WTC11 (cell line): ENCODE measurements around the gene MMGT1. TPM values are rescaled to one million over a fixed set of nuclear protein-coding genes. Genes with fewer than 3 reads are reported as not detected.

Source experiments
- ATAC-seq: fragments of 200-7000 bp; cut with Tn5 transposase; 2 replicates; pipeline ENCODE4 v1.10.0; 2021; ENCODE audit warnings: mild to moderate bottlenecking, moderate library complexity
- CTCF ChIA-PET: fragments of 300-600 bp; sonication (Branson Sonifier 250); formaldehyde crosslinking; loops from one replicate; lab custom pipeline; 2021; ENCODE audit warnings: antibody characterized with exemption; lab: Charles Lee
- POLR2A ChIA-PET: fragments of 350-600 bp; sonication (Branson Sonifier 250); formaldehyde crosslinking; loops from one replicate; lab custom pipeline; 2021; ENCODE audit warnings: antibody characterized with exemption; lab: Charles Lee
- DNase-seq: peaks from one replicate; pipeline ENCODE4 v3.0.0; 2021; ENCODE audit warnings: low spot score
- H3K27ac Mint-ChIP-seq: 2 replicates; pipeline ENCODE4 v1.8.0; 2021; ENCODE audit warnings: mixed read lengths
- H3K27me3 Mint-ChIP-seq: 2 replicates; pipeline ENCODE4 v1.8.0; 2021; ENCODE audit warnings: low read depth, mild to moderate bottlenecking, moderate library complexity, mixed read lengths
- H3K36me3 Mint-ChIP-seq: 2 replicates; pipeline ENCODE4 v1.8.0; 2021; ENCODE audit warnings: mixed read lengths
- H3K4me1 Mint-ChIP-seq: 2 replicates; pipeline ENCODE4 v1.8.0; 2022; ENCODE audit warnings: mixed read lengths
- H3K4me3 Mint-ChIP-seq: 2 replicates; pipeline ENCODE4 v1.8.0; 2021; ENCODE audit warnings: mild to moderate bottlenecking, moderate library complexity, mixed read lengths
- H3K9me3 Mint-ChIP-seq: 2 replicates; pipeline ENCODE4 v1.8.0; 2021; ENCODE audit warnings: mixed read lengths
- CREM ChIP-seq: sonication (generic); formaldehyde crosslinking; IDR thresholded peaks from 2 replicates; pipeline ENCODE4 v1.8.1; 2022; ENCODE audit warnings: mild to moderate bottlenecking, missing genetic modification reagents, moderate library complexity
- EMX1 ChIP-seq: fragments of 250-450 bp; sonication (Bioruptor Pico); IDR thresholded peaks from 2 replicates; pipeline ENCODE4 v1.8.0; 2021; ENCODE audit warnings: mild to moderate bottlenecking
- GTF2I ChIP-seq: fragments of 250-450 bp; sonication (Bioruptor Pico); conservative IDR thresholded peaks from 2 replicates; pipeline ENCODE4 v1.4.0; 2021; ENCODE audit warnings: mild to moderate bottlenecking
- HMGA2 ChIP-seq: fragments of 250-450 bp; sonication (Bioruptor Pico); IDR thresholded peaks from 2 replicates; pipeline ENCODE4 v1.4.0; 2021; ENCODE audit warnings: mild to moderate bottlenecking, moderate library complexity
- MXD4 ChIP-seq: fragments of 250-450 bp; sonication (Bioruptor Pico); IDR thresholded peaks from 2 replicates; pipeline ENCODE4 v1.8.0; 2021; ENCODE audit warnings: mild to moderate bottlenecking, moderate library complexity, borderline replicate concordance
- NFATC4 ChIP-seq: fragments of 250-450 bp; sonication (Bioruptor Pico); IDR thresholded peaks from 2 replicates; pipeline ENCODE4 v1.9.0; 2021; ENCODE audit warnings: mild to moderate bottlenecking
- NR3C1 ChIP-seq: sonication (generic); formaldehyde crosslinking; conservative IDR thresholded peaks from 2 replicates; pipeline ENCODE4 v1.8.1; 2023; ENCODE audit warnings: low read depth, mild to moderate bottlenecking, missing genetic modification reagents
- OVOL2 ChIP-seq: fragments of 250-450 bp; sonication (Bioruptor Pico); IDR thresholded peaks from 2 replicates; pipeline ENCODE4 v1.9.0; 2021; ENCODE audit warnings: mild to moderate bottlenecking, borderline replicate concordance
- RELA ChIP-seq: sonication (generic); formaldehyde crosslinking; IDR thresholded peaks from 2 replicates; pipeline ENCODE4 v1.8.1; 2022; ENCODE audit warnings: missing genetic modification reagents, mild to moderate bottlenecking, borderline replicate concordance
- RORB ChIP-seq: fragments of 250-450 bp; sonication (Bioruptor Pico); IDR thresholded peaks from 2 replicates; pipeline ENCODE4 v1.9.0; 2021; ENCODE audit warnings: mild to moderate bottlenecking
- ZNF416 ChIP-seq: fragments of 250-450 bp; sonication (Bioruptor Pico); IDR thresholded peaks from 2 replicates; pipeline ENCODE4 v1.9.0; 2021; ENCODE audit warnings: mild to moderate bottlenecking, inconsistent platforms
- ZNF423 ChIP-seq: fragments of 250-450 bp; sonication (Bioruptor Pico); IDR thresholded peaks from 2 replicates; pipeline ENCODE4 v2.1.2; 2022; ENCODE audit warnings: mild to moderate bottlenecking, moderate library complexity
- total RNA-seq: library from RNA; stranded (reverse); gene quantifications from 3 replicates; pipeline ENCODE4 v1.2.3, GENCODE V29; 2021
- TF ChIP-seq, protein P1 (sequence below): sonication (generic); formaldehyde crosslinking; IDR thresholded peaks from 2 replicates; pipeline ENCODE4 v1.8.1; 2023; ENCODE audit warnings: mild to moderate bottlenecking, missing genetic modification reagents, moderate library complexity
- TF ChIP-seq, protein P2 (sequence below): sonication (generic); formaldehyde crosslinking; IDR thresholded peaks from 2 replicates; pipeline ENCODE4 v1.8.1; 2023; ENCODE audit warnings: mild to moderate bottlenecking, missing genetic modification reagents
- TF ChIP-seq, protein P3 (sequence below): fragments of 250-450 bp; sonication (Bioruptor Pico); conservative IDR thresholded peaks from 2 replicates; pipeline ENCODE4 v1.9.0; 2021; ENCODE audit warnings: mild to moderate bottlenecking
- TF ChIP-seq, protein P4 (sequence below): sonication (generic); formaldehyde crosslinking; IDR thresholded peaks from 2 replicates; pipeline ENCODE4 v1.8.0; 2023; ENCODE audit warnings: mild to moderate bottlenecking, missing genetic modification reagents
- TF ChIP-seq, protein P5 (sequence below): sonication (generic); formaldehyde crosslinking; IDR thresholded peaks from 2 replicates; pipeline ENCODE4 v1.8.1; 2023; ENCODE audit warnings: mild to moderate bottlenecking, moderate library complexity, missing genetic modification reagents
- TF ChIP-seq, protein P6 (sequence below): sonication (generic); formaldehyde crosslinking; IDR thresholded peaks from 2 replicates; pipeline ENCODE4 v1.8.1; 2022; ENCODE audit warnings: low read depth, missing genetic modification reagents, borderline replicate concordance

MMGT1 gene
- total RNA-seq, 1 experiment from 2014 or later, result 15.4 TPM

DNA sequence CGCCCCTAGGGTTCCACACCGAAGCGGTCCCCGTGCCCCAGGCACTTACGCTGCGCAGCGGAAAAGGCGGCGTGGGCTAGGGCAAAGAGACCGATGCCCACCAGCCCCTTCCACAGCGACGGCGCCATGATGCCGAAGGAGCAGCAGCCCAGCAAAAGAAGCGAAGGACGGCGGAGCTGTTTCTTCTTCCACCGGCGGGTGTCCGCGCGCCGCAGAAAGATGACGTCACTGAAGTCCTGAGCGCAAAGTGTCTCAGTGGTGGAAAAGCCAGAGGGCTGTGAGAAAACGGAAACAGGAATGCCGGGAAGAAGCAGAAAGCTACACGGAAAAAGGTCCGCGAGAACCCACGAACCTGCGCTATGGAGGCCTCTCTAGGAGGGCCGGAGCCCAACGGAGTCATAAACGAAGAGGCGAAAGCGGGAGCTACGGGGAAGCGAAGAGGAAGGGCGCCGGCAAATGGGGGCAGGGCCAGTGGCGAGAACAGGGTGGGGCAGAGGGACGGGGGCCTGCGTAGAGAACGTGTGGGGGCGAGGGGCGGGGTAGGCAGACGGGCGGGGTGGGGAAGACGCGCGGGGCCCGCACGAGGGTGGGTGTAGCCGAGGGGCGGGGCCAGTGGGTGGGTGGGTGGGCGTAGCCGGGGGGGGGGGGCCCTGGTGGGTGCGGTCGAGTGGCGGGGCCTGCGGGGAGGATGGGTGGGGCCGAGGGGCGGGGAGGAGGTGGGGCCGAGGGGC is at the start of gene MMGT1 (continued):
- TF ChIP-seq, protein P1, sequence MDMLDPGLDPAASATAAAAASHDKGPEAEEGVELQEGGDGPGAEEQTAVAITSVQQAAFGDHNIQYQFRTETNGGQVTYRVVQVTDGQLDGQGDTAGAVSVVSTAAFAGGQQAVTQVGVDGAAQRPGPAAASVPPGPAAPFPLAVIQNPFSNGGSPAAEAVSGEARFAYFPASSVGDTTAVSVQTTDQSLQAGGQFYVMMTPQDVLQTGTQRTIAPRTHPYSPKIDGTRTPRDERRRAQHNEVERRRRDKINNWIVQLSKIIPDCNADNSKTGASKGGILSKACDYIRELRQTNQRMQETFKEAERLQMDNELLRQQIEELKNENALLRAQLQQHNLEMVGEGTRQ (CRISPR knock-in tag), result no peak
- TF ChIP-seq EMX1, result no peak
- TF ChIP-seq, protein P2, sequence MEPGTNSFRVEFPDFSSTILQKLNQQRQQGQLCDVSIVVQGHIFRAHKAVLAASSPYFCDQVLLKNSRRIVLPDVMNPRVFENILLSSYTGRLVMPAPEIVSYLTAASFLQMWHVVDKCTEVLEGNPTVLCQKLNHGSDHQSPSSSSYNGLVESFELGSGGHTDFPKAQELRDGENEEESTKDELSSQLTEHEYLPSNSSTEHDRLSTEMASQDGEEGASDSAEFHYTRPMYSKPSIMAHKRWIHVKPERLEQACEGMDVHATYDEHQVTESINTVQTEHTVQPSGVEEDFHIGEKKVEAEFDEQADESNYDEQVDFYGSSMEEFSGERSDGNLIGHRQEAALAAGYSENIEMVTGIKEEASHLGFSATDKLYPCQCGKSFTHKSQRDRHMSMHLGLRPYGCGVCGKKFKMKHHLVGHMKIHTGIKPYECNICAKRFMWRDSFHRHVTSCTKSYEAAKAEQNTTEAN (CRISPR knock-in tag), result no peak
- TF ChIP-seq, protein P3, sequence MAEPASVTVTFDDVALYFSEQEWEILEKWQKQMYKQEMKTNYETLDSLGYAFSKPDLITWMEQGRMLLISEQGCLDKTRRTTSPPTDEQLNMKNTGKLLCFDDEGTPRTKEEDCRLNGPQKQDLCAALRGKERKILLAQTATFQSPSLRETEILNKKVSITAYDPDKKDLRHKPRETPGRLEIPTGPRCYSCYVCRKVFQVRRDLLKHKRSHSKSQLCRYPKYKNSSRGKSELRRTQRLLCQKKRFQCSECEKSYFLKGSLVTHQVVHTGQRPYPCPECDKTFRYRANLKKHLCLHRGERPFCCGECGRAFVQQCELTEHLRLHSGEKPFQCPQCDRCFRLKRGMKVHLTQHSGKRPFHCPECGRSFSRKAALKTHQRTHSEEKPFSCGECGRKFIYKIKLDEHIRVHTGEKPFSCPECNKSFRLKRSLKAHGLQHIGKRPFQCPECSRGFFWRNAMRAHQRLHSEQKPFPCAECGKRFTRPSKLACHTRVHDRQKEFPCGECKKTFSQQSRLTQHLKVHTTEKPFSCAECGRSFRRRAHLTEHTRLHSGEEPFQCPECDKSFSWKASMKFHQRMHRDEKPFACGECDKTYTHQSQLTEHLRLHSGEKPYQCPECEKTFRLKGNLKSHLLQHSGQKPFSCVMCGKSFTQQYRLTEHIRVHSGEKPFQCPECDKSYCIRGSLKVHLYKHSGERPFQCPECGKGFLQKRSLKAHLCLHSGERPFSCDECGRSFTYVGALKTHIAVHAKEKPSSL (CRISPR knock-in tag), result no peak
- no peak for TF ChIP-seq RELA (CRISPR knock-in tag)
- TF ChIP-seq CREM (CRISPR knock-in tag), result peak; percentile 92
- TF ChIP-seq, protein P4, sequence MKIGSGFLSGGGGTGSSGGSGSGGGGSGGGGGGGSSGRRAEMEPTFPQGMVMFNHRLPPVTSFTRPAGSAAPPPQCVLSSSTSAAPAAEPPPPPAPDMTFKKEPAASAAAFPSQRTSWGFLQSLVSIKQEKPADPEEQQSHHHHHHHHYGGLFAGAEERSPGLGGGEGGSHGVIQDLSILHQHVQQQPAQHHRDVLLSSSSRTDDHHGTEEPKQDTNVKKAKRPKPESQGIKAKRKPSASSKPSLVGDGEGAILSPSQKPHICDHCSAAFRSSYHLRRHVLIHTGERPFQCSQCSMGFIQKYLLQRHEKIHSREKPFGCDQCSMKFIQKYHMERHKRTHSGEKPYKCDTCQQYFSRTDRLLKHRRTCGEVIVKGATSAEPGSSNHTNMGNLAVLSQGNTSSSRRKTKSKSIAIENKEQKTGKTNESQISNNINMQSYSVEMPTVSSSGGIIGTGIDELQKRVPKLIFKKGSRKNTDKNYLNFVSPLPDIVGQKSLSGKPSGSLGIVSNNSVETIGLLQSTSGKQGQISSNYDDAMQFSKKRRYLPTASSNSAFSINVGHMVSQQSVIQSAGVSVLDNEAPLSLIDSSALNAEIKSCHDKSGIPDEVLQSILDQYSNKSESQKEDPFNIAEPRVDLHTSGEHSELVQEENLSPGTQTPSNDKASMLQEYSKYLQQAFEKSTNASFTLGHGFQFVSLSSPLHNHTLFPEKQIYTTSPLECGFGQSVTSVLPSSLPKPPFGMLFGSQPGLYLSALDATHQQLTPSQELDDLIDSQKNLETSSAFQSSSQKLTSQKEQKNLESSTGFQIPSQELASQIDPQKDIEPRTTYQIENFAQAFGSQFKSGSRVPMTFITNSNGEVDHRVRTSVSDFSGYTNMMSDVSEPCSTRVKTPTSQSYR (CRISPR knock-in tag), result no peak

DNA sequence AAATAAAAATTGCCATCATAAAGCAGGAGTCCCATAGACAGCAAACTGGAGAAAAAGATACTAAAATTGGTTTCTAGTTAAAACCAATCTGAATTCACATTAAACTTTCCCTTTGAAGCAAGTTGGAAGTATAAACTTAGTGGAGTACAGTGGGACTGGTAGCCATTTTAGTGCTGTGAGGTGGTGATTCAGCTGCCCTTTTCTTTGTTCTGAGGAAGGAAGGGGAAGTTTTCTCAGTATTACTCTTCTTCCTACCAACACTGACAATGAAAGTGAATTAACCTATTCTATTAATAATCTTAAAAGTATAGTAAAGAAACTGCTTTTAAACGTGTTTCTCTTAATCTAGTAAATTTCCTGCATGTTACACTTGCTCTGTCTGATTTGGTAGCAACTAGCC is 48.1 kb upstream of the MMGT1 start:
- no peaks in the 10 kb centered on the region for H3K27me3 Mint-ChIP-seq
- no peak overlapping the region for H3K27ac Mint-ChIP-seq
- H3K4me3 Mint-ChIP-seq, result no peak overlapping the region
- H3K9me3 Mint-ChIP-seq, result no peaks in the 10 kb centered on the region
- TF ChIP-seq RORB (CRISPR knock-in tag) (no peak), GTF2I (no peak), OVOL2 (no peak), HMGA2 (no peak), NR3C1 (CRISPR knock-in tag) (no peak), ZNF423 (CRISPR knock-in tag) (no peak), NFATC4 (no peak), ZNF416 (CRISPR knock-in tag) (no peak), MXD4 (CRISPR knock-in tag) (no peak), EMX1 (no peak)
- TF ChIP-seq, protein P4 (CRISPR knock-in tag), result no peak
- TF ChIP-seq, protein P5, sequence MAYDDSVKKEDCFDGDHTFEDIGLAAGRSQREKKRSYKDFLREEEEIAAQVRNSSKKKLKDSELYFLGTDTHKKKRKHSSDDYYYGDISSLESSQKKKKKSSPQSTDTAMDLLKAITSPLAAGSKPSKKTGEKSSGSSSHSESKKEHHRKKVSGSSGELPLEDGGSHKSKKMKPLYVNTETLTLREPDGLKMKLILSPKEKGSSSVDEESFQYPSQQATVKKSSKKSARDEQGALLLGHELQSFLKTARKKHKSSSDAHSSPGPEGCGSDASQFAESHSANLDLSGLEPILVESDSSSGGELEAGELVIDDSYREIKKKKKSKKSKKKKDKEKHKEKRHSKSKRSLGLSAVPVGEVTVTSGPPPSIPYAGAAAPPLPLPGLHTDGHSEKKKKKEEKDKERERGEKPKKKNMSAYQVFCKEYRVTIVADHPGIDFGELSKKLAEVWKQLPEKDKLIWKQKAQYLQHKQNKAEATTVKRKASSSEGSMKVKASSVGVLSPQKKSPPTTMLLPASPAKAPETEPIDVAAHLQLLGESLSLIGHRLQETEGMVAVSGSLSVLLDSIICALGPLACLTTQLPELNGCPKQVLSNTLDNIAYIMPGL (CRISPR knock-in tag), result no peak
- TF ChIP-seq, protein P6, sequence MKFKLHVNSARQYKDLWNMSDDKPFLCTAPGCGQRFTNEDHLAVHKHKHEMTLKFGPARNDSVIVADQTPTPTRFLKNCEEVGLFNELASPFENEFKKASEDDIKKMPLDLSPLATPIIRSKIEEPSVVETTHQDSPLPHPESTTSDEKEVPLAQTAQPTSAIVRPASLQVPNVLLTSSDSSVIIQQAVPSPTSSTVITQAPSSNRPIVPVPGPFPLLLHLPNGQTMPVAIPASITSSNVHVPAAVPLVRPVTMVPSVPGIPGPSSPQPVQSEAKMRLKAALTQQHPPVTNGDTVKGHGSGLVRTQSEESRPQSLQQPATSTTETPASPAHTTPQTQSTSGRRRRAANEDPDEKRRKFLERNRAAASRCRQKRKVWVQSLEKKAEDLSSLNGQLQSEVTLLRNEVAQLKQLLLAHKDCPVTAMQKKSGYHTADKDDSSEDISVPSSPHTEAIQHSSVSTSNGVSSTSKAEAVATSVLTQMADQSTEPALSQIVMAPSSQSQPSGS (CRISPR knock-in tag), result no peak
- ATAC-seq, result no peak
- H3K36me3 Mint-ChIP-seq, result peaks cover 17% of the 10 kb centered on the region
- no peak for DNase-seq
- H3K4me1 Mint-ChIP-seq, result no peaks in the 10 kb centered on the region
- ChIA-PET CTCF (no interaction called here), POLR2A (no interaction called here)
